ENCODE results near the gene AK5.

GRCh38 chr1:77336729-77337128, 54.9 kb downstream of the AK5 start:
- TF ChIP-seq, protein P1, sequence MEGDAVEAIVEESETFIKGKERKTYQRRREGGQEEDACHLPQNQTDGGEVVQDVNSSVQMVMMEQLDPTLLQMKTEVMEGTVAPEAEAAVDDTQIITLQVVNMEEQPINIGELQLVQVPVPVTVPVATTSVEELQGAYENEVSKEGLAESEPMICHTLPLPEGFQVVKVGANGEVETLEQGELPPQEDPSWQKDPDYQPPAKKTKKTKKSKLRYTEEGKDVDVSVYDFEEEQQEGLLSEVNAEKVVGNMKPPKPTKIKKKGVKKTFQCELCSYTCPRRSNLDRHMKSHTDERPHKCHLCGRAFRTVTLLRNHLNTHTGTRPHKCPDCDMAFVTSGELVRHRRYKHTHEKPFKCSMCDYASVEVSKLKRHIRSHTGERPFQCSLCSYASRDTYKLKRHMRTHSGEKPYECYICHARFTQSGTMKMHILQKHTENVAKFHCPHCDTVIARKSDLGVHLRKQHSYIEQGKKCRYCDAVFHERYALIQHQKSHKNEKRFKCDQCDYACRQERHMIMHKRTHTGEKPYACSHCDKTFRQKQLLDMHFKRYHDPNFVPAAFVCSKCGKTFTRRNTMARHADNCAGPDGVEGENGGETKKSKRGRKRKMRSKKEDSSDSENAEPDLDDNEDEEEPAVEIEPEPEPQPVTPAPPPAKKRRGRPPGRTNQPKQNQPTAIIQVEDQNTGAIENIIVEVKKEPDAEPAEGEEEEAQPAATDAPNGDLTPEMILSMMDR (conservative IDR thresholded peaks at IDR 0.05; ENCODE audit: low read depth, low read length): no peak
- no peak for TF ChIP-seq POLR2A (IDR thresholded peaks at IDR 0.05; ENCODE audit: low read depth, low read length)
